A673 (cell line): ENCODE measurements around the gene PERM1. TPM values are rescaled to one million over a fixed set of nuclear protein-coding genes. Genes with fewer than 3 reads are reported as not detected.
A peak's percentile ranks its signal among the peaks of the same experiment; 100 is the strongest.

Experiments
- BruUV-seq: library from RNA; stranded (reverse); fragments of 400-500 nt; replicated peaks from 2 replicates; lab custom pipeline; 2021; lab: Mats Ljungman, UMichigan
- CTCF ChIA-PET: fragments of 300-600 bp; sonication (Branson Sonifier 250); formaldehyde crosslinking; loops from one replicate; lab custom pipeline; 2022; ENCODE audit warnings: antibody characterized with exemption; lab: Charles Lee
- POLR2A ChIA-PET: fragments of 300-600 bp; sonication (Branson Sonifier 250); formaldehyde crosslinking; loops from one replicate; lab custom pipeline; 2022; ENCODE audit warnings: antibody characterized with exemption; ENCODE audit not compliant: low non-redundant PET; lab: Charles Lee
- DNase-seq: peaks from one replicate; pipeline ENCODE4 v3.0.0-alpha.2; 2015; ENCODE audit warnings: low spot score
- H3K27ac ChIP-seq: fragments of 200-600 bp; sonication (generic); 2 replicates; pipeline ENCODE4 v1.5.1; 2016; ENCODE audit warnings: mixed run types, low read depth, mild to moderate bottlenecking, mixed read lengths, antibody characterized with exemption, low read length; ENCODE audit not compliant: poor library complexity, severe bottlenecking
- H3K27me3 ChIP-seq: fragments of 200-600 bp; sonication (generic); replicated peaks from 2 replicates; pipeline ENCODE4 v1.6.1; 2017; ENCODE audit warnings: mixed run types, low read depth, mild to moderate bottlenecking, mixed read lengths, antibody characterized with exemption, low read length; ENCODE audit not compliant: insufficient read depth, poor library complexity
- H3K36me3 ChIP-seq: fragments of 200-600 bp; sonication (generic); 2 replicates; pipeline ENCODE4 v1.6.1; 2016; ENCODE audit warnings: mixed run types, mild to moderate bottlenecking, mixed read lengths, antibody characterized with exemption, low read length; ENCODE audit not compliant: insufficient read depth, poor library complexity, severe bottlenecking
- H3K4me1 ChIP-seq: fragments of 200-600 bp; sonication (generic); 2 replicates; pipeline ENCODE4 v1.6.1; 2017; ENCODE audit warnings: mixed run types, mild to moderate bottlenecking, mixed read lengths, antibody characterized with exemption, low read length; ENCODE audit not compliant: insufficient read depth, poor library complexity, severe bottlenecking
- H3K4me3 ChIP-seq: fragments of 200-600 bp; sonication (generic); 2 replicates; pipeline ENCODE4 v1.5.1; 2016; ENCODE audit warnings: low read depth, mixed run types, mild to moderate bottlenecking, mixed read lengths, low read length; ENCODE audit not compliant: poor library complexity, severe bottlenecking
- H3K9me3 ChIP-seq: fragments of 200-600 bp; sonication (generic); 2 replicates; pipeline ENCODE4 v1.6.1; 2016; ENCODE audit warnings: mixed run types, low read depth, mild to moderate bottlenecking, mixed read lengths, antibody characterized with exemption, low read length; ENCODE audit not compliant: poor library complexity, severe bottlenecking
- CTCF ChIP-seq: fragments of 300-800, 200-600 bp; sonication (generic); conservative IDR thresholded peaks from 2 replicates; pipeline ENCODE4 v1.5.1; 2017; ENCODE audit warnings: low read depth, mild to moderate bottlenecking, antibody characterized with exemption, low read length, moderate library complexity, mixed read lengths
- EZH2 ChIP-seq: fragments of 200-600 bp; sonication (generic); IDR thresholded peaks from 2 replicates; pipeline ENCODE4 v1.6.1; 2017; ENCODE audit warnings: borderline replicate concordance, low read depth, mild to moderate bottlenecking, mixed read lengths, antibody characterized with exemption, low read length; ENCODE audit not compliant: poor library complexity, severe bottlenecking
- intact Hi-C: fragments of 100-400 bp; cut with micrococcal nuclease; formaldehyde crosslinking; loops from one replicate; pipeline ENCODE4 v1.10.0; 2022; ENCODE audit not compliant: unreplicated experiment
- total RNA-seq: library from RNA; stranded (reverse); gene quantifications from 2 replicates; pipeline ENCODE4 v1.2.3, GENCODE V29; 2021

Gene PERM1
- total RNA-seq, 1 experiment from 2014 or later = not detected

- Histone ChIP-seq H3K27me3 (no peaks in the 10 kb centered on the region), H3K27ac (peak overlapping the region; percentile 65), H3K4me1 (peaks cover 70% of the 10 kb centered on the region), H3K9me3 (no peaks in the 10 kb centered on the region), H3K4me3 (no peak overlapping the region), H3K36me3 (peaks cover 7% of the 10 kb centered on the region)
- BruUV-seq = no TSS peak
- intact Hi-C loops = loop anchor here (10.0 kb wide), 1 partner anchor 278 kb away; the partner anchor contains the start of genes ACAP3 and PUSL1
- CTCF ChIA-PET = interaction anchor here (0.5 kb wide), 1 partner anchor 34 kb away, joined by 5 read pairs; no protein-coding TSS in a partner anchor
- no peak for TF ChIP-seq EZH2
- TF ChIP-seq CTCF = no peak
- DNase-seq = peak; percentile 90
- POLR2A ChIA-PET = no interaction called here
Measured at GRCh38 chr1:1026599-1027413, 44.9 kb upstream of the PERM1 start.

GRCh38 chr1:1025730-1026129 is 43.8 kb upstream of the PERM1 start:
- H3K27ac ChIP-seq = peak overlapping the region; percentile 65
- peaks cover 70% of the 10 kb centered on the region for H3K4me1 ChIP-seq
- CTCF ChIA-PET = interaction anchor here (0.6 kb wide), 1 partner anchor 35 kb away, joined by 3 read pairs; no protein-coding TSS in a partner anchor

More at GRCh38 chr1:1025730-1026129, 43.8 kb upstream of the PERM1 start:
- POLR2A ChIA-PET = no interaction called here
- no peaks in the 10 kb centered on the region for H3K27me3 ChIP-seq
- no peak for TF ChIP-seq EZH2
- no peak for TF ChIP-seq CTCF
- no peak for DNase-seq
- BruUV-seq = no TSS peak
- no peaks in the 10 kb centered on the region for H3K9me3 ChIP-seq
- H3K4me3 ChIP-seq = no peak overlapping the region
- intact Hi-C loops = loop anchor here (10.0 kb wide), 1 partner anchor 279 kb away; the partner anchor contains the start of genes ACAP3 and PUSL1
- H3K36me3 ChIP-seq = peaks cover 7% of the 10 kb centered on the region
